CD14-positive monocyte (primary cell): Measurements from ENCODE around the gene LY86. TPM values are rescaled to one million over a fixed set of nuclear protein-coding genes. Genes with fewer than 3 reads are reported as not detected.
A peak's percentile ranks its signal among the peaks of the same experiment; 100 is the strongest.

Experiments
- DNase-seq, 3 donors: peaks; one replicate each; pipeline ENCODE4 v3.0.0-alpha.2; 2011 to 2022
- H2AFZ ChIP-seq: 2 replicates; pipeline ENCODE4 v1.6.0; 2012; ENCODE audit warnings: mild to moderate bottlenecking, low read depth, low read length, inconsistent platforms; ENCODE audit not compliant: insufficient read depth, poor library complexity, severe bottlenecking
- H3K27ac ChIP-seq, 2 donors: 1 replicate in 1 of 2; 2 replicates in 1 of 2; pipeline ENCODE4 v1.5.1; 2012 to 2013; ENCODE audit warnings: low read length in 2 of 2, control low read depth in 1 of 2, inconsistent platforms in 1 of 2, low read depth in 1 of 2, mild to moderate bottlenecking in 1 of 2
- H3K27me3 ChIP-seq, 2 donors: one replicate each; pipeline versions ENCODE4 v1.6.0 to v1.6.1; 2011 to 2013; ENCODE audit warnings: low read length in 2 of 2; ENCODE audit not compliant: control insufficient read depth in 2 of 2, insufficient read depth in 2 of 2
- H3K36me3 ChIP-seq, 2 donors: replicated peaks in 1 of 2; 1 replicate in 1 of 2; 2 replicates in 1 of 2; pipeline versions ENCODE4 v1.5.1 to v1.6.1; 2012 to 2013; ENCODE audit warnings: low read length in 2 of 2, control low read depth in 1 of 2, inconsistent platforms in 1 of 2, mild to moderate bottlenecking in 1 of 2; ENCODE audit not compliant: insufficient read depth in 2 of 2, control insufficient read depth in 1 of 2
- H3K4me1 ChIP-seq, 2 donors: 1 replicate in 1 of 2; 2 replicates in 1 of 2; pipeline versions ENCODE4 v1.5.1 to v1.6.1; 2012 to 2013; ENCODE audit warnings: low read length in 2 of 2, control low read depth in 1 of 2, inconsistent platforms in 1 of 2, mild to moderate bottlenecking in 1 of 2, moderate library complexity in 1 of 2; ENCODE audit not compliant: insufficient read depth in 2 of 2, control insufficient read depth in 1 of 2
- H3K4me2 ChIP-seq: replicated peaks from 2 replicates; pipeline ENCODE3; 2012; ENCODE audit warnings: low read length, moderate library complexity, mild to moderate bottlenecking; ENCODE audit not compliant: poor library complexity, severe bottlenecking; ENCODE audit errors: extremely low read depth
- H3K4me3 ChIP-seq, 3 experiments: fragments of 200-600 bp in 1 of 3; sonication (generic) in 1 of 3; replicated peaks in 1 of 3; 1 replicate in 2 of 3; 2 replicates in 1 of 3; pipeline ENCODE4 v1.5.1; 2011 to 2013; ENCODE audit warnings: low read length in 3 of 3, mild to moderate bottlenecking in 3 of 3, control low read depth in 2 of 3, low read depth in 2 of 3, inconsistent platforms in 1 of 3, moderate library complexity in 1 of 3
- H3K79me2 ChIP-seq: 2 replicates; pipeline ENCODE4 v1.6.0; 2012; ENCODE audit warnings: mild to moderate bottlenecking, control low read depth, inconsistent platforms, low read length, moderate library complexity; ENCODE audit not compliant: insufficient read depth
- H3K9ac ChIP-seq: 2 replicates; pipeline ENCODE4 v1.6.0; 2017; ENCODE audit warnings: low read length, mild to moderate bottlenecking; ENCODE audit not compliant: insufficient read depth, poor library complexity, severe bottlenecking
- H3K9me3 ChIP-seq, 2 donors: replicated peaks in 1 of 2; 1 replicate in 1 of 2; 2 replicates in 1 of 2; pipeline versions ENCODE4 v1.5.1 to v1.6.1; 2012 to 2013; ENCODE audit warnings: low read length in 2 of 2, control low read depth in 1 of 2; ENCODE audit not compliant: control insufficient read depth in 1 of 2, insufficient read depth in 1 of 2
- H4K20me1 ChIP-seq: 2 replicates; pipeline ENCODE4 v1.6.0; 2012; ENCODE audit warnings: mild to moderate bottlenecking, low read length, control low read depth, moderate library complexity; ENCODE audit not compliant: insufficient read depth
- H3K27ac Mint-ChIP-seq, 7 donors: one replicate each; pipeline ENCODE4 v1.8.0; 2020; ENCODE audit warnings: mild to moderate bottlenecking in 7 of 7, mixed read lengths in 7 of 7, moderate library complexity in 6 of 7, inconsistent platforms in 2 of 7
- H3K27me3 Mint-ChIP-seq, 3 donors: one replicate each; pipeline ENCODE4 v1.8.0; 2021 to 2022; ENCODE audit warnings: low read depth in 3 of 3, mild to moderate bottlenecking in 3 of 3, mixed read lengths in 3 of 3, moderate library complexity in 3 of 3, inconsistent platforms in 1 of 3
- H3K36me3 Mint-ChIP-seq, 2 donors: one replicate each; pipeline ENCODE4 v1.8.0; 2020; ENCODE audit warnings: mixed read lengths in 2 of 2, inconsistent platforms in 1 of 2, mild to moderate bottlenecking in 1 of 2
- H3K4me1 Mint-ChIP-seq: one replicate; pipeline ENCODE4 v1.8.0; 2020; ENCODE audit warnings: mild to moderate bottlenecking, mixed read lengths
- H3K4me3 Mint-ChIP-seq, 2 donors: one replicate each; pipeline ENCODE4 v1.8.0; 2020; ENCODE audit warnings: mild to moderate bottlenecking in 2 of 2, mixed read lengths in 2 of 2, moderate library complexity in 1 of 2
- H3K9me3 Mint-ChIP-seq, 7 donors: one replicate each; pipeline ENCODE4 v1.8.0; 2020 to 2022; ENCODE audit warnings: mixed read lengths in 7 of 7, mild to moderate bottlenecking in 6 of 7, moderate library complexity in 6 of 7, inconsistent platforms in 2 of 7
- WGBS: methylation state at CpG from one replicate; pipeline ENCODE4 v1.1.5; 2013; ENCODE audit warnings: missing lambda C conversion rate; ENCODE audit not compliant: insufficient coverage; 5-methylcytosine and 5-hydroxymethylcytosine counted together
- intact Hi-C, 2 donors: fragments of 100-400 bp; cut with micrococcal nuclease; formaldehyde crosslinking; loops; one replicate each; pipeline versions ENCODE4 v1.15.0 to v1.15.1; 2023
- polyA plus RNA-seq, 3 donors: library from polyadenylated mRNA; depleted of rRNA in 1 of 3; unstranded in 2 of 3; stranded (reverse) in 1 of 3; fragments of 300-500 nt in 2 of 3; fragments of >200 nt in 1 of 3; fragmentation: Illumina TruSeq in 2 of 3; gene quantifications; 1 replicate in 2 of 3; 2 replicates in 1 of 3; pipeline ENCODE4 v1.2.3, GENCODE V29; 2012 to 2021
- TF ChIP-seq, protein P1 (sequence below): fragments of 200-600 bp; IDR thresholded peaks from one replicate; pipeline ENCODE4 v1.8.0; 2022; ENCODE audit warnings: antibody characterized with exemption, mild to moderate bottlenecking

Gene LY86
- polyA plus RNA-seq, 3 donors, result 166 to 609 (median 454) TPM

DNA sequence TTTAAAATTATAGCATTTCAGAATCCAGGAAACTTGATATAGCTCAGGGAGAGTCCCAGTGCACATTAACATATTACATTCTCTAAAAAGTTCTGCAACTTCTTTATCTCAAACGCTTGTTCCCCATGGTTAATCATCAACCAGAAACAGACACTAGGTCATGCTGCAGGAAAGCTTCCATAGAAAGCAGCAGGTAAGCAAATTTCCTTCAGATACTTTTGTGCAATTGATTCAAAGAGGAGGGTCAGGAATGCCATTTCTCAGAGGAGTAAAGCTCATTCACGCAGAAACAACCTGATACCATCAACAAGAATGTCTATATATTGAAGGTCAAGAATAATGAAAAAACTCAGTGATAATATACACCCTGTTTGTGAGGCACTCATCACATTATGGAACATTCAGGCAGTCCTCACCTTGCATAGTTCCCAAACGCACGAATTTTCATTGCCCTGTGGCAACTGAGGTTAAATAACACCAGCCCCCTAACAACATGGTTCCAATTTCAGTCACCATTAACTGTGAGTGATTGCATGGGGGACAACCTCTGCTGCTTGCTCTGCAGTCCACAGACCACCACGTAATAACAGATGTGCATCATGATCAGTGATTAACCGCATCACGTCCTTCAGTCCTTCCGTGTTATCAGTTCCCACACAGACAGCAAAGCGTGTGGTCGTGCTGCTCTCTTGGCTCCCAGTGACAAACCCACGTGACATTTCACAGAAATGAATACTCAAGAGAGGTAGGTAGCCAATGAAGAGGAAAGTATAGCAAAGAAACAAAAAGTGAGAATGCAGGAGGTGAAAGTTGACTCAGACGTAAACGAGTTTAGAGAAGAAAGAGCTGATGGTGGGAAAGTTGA lies 95.7 kb downstream of the LY86 start:
- Histone ChIP-seq H3K9ac (no peak overlapping the region), H3K79me2 (no peaks in the 10 kb centered on the region), H3K4me3 (no peak overlapping the region), H3K27ac (peak overlapping the region in 1 of 2 donors; percentile 22), H3K9me3 (no peaks in the 10 kb centered on the region), H2AFZ (no peak overlapping the region), H3K4me2 (no peak overlapping the region), H3K36me3 (no peaks in the 10 kb centered on the region), H3K27me3 (no peaks in the 10 kb centered on the region), H4K20me1 (no peaks in the 10 kb centered on the region), H3K4me1 (peaks cover 80 to 100% of the 10 kb centered on the region in 2 donors)
- peaks cover 0 to 9% of the 10 kb centered on the region in 2 donors for H3K36me3 Mint-ChIP-seq
- peak in 1 of 3 donors; percentile 59 for DNase-seq
- TF ChIP-seq, protein P1, sequence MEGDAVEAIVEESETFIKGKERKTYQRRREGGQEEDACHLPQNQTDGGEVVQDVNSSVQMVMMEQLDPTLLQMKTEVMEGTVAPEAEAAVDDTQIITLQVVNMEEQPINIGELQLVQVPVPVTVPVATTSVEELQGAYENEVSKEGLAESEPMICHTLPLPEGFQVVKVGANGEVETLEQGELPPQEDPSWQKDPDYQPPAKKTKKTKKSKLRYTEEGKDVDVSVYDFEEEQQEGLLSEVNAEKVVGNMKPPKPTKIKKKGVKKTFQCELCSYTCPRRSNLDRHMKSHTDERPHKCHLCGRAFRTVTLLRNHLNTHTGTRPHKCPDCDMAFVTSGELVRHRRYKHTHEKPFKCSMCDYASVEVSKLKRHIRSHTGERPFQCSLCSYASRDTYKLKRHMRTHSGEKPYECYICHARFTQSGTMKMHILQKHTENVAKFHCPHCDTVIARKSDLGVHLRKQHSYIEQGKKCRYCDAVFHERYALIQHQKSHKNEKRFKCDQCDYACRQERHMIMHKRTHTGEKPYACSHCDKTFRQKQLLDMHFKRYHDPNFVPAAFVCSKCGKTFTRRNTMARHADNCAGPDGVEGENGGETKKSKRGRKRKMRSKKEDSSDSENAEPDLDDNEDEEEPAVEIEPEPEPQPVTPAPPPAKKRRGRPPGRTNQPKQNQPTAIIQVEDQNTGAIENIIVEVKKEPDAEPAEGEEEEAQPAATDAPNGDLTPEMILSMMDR, result no peak
- H3K4me3 Mint-ChIP-seq, result no peak overlapping the region
- H3K9me3 Mint-ChIP-seq, result no peaks in the 10 kb centered on the region
- WGBS, result 84% methylated on average over 5 of the region's 13 CpGs
- H3K4me1 Mint-ChIP-seq, result peaks cover 93% of the 10 kb centered on the region
- peak overlapping the region in 1 of 7 donors; percentile 84 for H3K27ac Mint-ChIP-seq
- intact Hi-C loops, result no loop called here
- H3K27me3 Mint-ChIP-seq, result peaks cover 0 to 3% (median 1%) of the 10 kb centered on the region in 3 donors

DNA sequence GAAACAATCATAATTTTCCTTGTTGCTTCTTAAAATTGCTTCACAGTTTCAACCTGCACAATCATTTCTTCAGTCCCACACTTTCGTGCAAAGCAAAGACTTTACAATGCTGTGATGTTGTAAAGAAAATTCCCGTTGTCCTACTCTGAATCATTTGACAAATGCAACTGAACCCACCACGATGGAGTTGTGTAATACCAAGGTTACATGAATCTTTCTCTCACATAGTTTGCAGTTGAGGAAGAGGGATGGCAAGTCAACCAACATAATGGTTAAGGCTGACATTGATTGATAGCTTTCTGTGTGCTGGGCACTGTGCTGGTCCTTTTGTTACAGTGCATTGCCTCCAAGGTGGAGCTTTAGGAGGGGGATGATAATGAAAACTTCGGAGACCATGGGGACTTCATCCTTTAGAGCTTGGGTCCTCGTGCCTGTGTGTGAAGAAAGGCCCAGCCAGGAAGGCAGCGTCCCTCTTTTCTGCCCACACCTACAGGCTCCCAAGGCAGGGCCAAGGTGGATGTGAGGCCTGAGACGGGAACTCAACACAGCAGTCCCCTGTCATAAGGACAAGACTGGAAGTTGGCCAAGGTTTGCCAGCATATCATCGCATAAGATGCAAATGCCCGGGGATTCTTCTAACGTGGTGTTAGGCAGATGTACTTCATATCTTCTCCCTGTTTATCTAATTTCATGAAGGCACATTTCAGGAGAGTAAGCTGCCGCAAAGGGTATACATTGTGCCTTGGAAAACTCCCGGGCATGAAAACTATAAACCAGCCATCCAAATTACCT lies 96.9 kb downstream of the LY86 start:
- H2AFZ ChIP-seq, result no peak overlapping the region
- Mint-ChIP-seq H3K36me3 (peaks cover 0 to 8% of the 10 kb centered on the region in 2 donors), H3K4me3 (no peak overlapping the region), H3K27ac (peak overlapping the region in 2 of 7 donors; percentile 59 to 75), H3K27me3 (peaks cover 0 to 2% (median 1%) of the 10 kb centered on the region in 3 donors), H3K9me3 (no peaks in the 10 kb centered on the region), H3K4me1 (peaks cover 94% of the 10 kb centered on the region)
- no peak overlapping the region for H3K4me2 ChIP-seq
- TF ChIP-seq, protein P1, result no peak
- whole genome bisulfite sequencing, result 88% methylated on average over 6 of the region's 12 CpGs
- H3K9ac ChIP-seq, result no peak overlapping the region
- H4K20me1 ChIP-seq, result no peaks in the 10 kb centered on the region
- peaks cover 83 to 100% of the 10 kb centered on the region in 2 donors for H3K4me1 ChIP-seq
- H3K79me2 ChIP-seq, result no peaks in the 10 kb centered on the region
- peak overlapping the region in 1 of 2 donors; percentile 78 for H3K27ac ChIP-seq
- H3K27me3 ChIP-seq, result no peaks in the 10 kb centered on the region
- no peaks in the 10 kb centered on the region for H3K36me3 ChIP-seq
- DNase-seq, result peak in 2 of 3 donors; percentile 62 to 89
- H3K9me3 ChIP-seq, result no peaks in the 10 kb centered on the region
- no peak overlapping the region for H3K4me3 ChIP-seq
- intact Hi-C loops, result loop anchor here in 1 of 2 donors (5.0 kb wide), 1 partner anchor 37 kb away; no protein-coding TSS in a partner anchor
